Epithelial cell of proximal tubule (primary cell): Measurements from ENCODE around the gene CEMIP. TPM values are rescaled to one million over a fixed set of nuclear protein-coding genes. Genes with fewer than 3 reads are reported as not detected.

Experiments
- DNase-seq: peaks from one replicate; pipeline ENCODE4 v3.0.0-alpha.2; 2011; ENCODE audit warnings: low read depth
- H3K4me3 ChIP-seq: 2 replicates; pipeline ENCODE4 v1.5.1; 2011; ENCODE audit warnings: low read depth, mild to moderate bottlenecking, low read length
- CTCF ChIP-seq: conservative IDR thresholded peaks from 2 replicates; pipeline ENCODE4 v1.5.1; 2012; ENCODE audit warnings: low read depth, mild to moderate bottlenecking, low read length
- total RNA-seq: library from RNA; depleted of rRNA; stranded (reverse); fragments of >200 nt; gene quantifications from 2 replicates; pipeline ENCODE4 v1.2.3, GENCODE V29; 2015

Gene CEMIP
- total RNA-seq, 1 donor from 2014 or later = 0.06 TPM

DNA sequence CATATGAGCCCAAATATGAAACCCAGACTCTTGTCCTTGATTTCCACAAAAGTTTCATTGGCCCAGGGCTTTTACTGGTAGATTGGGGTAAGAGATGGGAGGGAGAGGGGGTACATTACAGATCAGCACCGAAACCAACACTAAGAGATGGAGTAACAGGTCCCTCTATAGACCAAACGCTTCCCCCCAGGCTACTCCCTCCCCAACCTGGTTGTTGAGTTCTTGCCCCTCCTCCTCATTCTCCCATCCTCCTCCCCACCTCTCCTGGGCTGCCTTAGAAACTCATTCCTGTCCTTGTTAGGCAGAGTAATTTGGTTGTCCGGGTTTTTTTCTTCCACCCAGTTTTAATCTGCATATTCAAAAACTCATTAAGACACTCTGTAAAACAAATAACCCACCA is 136.3 kb downstream of the CEMIP start:
- no peak overlapping the region for H3K4me3 ChIP-seq
- no peak for DNase-seq
- no peak for TF ChIP-seq CTCF

DNA sequence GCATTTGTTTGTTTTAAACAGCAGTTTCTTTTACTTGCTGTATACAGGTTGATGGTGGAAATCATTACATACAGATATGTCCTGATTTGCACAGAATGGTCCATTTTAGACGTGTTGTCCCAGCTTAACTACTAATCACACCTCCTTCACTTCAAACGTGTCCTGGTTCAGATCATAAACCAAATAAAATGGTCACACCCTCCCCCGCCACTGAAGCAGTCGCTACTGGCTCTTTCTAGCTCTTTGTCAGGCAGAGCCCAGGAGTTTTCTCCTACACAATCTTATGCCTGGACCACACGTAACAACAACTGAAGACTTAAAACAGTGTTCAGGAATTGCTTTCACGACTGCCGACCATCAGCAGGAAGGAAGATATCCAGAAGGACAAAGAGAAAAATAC is 136.9 kb downstream of the CEMIP start:
- no peak for TF ChIP-seq CTCF
- DNase-seq = no peak

GRCh38 chr15:80918196-80918783 is 139.1 kb downstream of the CEMIP start:
- DNase-seq = no peak
- TF ChIP-seq CTCF = no peak
- H3K4me3 ChIP-seq = no peak overlapping the region

More for the DNA sequence above, 136.9 kb downstream of the CEMIP start:
- no peak overlapping the region for H3K4me3 ChIP-seq

GRCh38 chr15:80920271-80920699 is 141.1 kb downstream of the CEMIP start:
- DNase-seq = no peak
- TF ChIP-seq CTCF = no peak
- no peak overlapping the region for H3K4me3 ChIP-seq

DNA sequence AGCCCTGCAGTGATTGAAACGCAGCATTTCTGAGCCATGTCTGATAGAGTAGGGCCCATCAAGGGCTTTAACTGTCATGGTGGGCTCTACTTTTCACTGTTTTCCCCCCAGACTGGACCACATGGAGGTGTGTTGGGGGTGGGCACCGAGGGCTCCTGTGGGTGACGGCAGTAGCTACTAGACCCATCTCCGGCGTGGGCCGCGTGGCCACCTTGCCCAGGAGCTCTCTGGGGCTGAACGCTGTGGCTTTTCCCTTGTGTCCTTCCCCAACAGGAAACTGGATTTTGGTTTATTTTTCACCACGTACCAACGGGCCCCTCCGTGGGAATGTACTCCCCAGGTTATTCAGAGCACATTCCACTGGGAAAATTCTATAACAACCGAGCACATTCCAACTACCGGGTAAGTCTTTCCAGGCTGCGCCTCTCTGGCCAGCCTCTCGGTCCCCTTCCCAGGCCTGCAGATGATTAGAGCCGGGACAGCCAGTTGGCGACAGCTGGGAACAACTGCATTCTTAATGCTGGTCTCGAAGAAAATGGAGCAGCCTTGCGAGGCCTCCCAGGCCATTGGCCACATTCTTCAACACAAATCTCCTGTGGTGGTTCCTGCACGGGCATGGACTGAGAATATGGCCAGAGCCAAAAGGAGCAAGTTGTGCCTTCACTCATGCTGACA is 142.7 kb downstream of the CEMIP start:
- no peak overlapping the region for H3K4me3 ChIP-seq
- no peak for TF ChIP-seq CTCF
- DNase-seq = no peak

GRCh38 chr15:80923668-80924067 is 144.5 kb downstream of the CEMIP start:
- no peak overlapping the region for H3K4me3 ChIP-seq
- DNase-seq = no peak
- TF ChIP-seq CTCF = no peak

DNA sequence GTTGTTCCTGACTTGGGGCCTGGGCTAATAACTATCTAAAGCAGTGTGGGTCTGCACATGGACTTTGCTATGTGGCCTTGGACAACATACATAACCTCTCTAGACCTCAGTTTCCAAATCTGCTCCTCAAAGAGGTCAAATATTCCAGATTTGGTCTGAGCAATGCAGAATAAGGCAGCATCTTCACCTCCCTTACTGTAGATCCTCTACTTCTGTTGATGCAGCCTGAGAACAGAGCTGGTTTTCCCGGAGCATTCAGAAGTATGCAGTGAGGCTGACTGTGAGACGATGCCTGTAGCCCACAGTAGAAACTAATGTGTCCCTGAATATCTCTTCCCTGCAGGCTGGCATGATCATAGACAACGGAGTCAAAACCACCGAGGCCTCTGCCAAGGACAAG is 145.1 kb downstream of the CEMIP start:
- H3K4me3 ChIP-seq = no peak overlapping the region
- no peak for DNase-seq
- no peak for TF ChIP-seq CTCF
